NCI-H510A treated with DMSO at 0.1 percent for 48 hours (cell line): ENCODE data around the gene CTNNA2.
A peak's percentile ranks its signal among the peaks of the same experiment; 100 is the strongest.

Experiments used
- DNase-seq: peaks from one replicate; lab custom pipeline; 2025; lab: John Stamatoyannopoulos, UW

CTNNA2 gene

DNA sequence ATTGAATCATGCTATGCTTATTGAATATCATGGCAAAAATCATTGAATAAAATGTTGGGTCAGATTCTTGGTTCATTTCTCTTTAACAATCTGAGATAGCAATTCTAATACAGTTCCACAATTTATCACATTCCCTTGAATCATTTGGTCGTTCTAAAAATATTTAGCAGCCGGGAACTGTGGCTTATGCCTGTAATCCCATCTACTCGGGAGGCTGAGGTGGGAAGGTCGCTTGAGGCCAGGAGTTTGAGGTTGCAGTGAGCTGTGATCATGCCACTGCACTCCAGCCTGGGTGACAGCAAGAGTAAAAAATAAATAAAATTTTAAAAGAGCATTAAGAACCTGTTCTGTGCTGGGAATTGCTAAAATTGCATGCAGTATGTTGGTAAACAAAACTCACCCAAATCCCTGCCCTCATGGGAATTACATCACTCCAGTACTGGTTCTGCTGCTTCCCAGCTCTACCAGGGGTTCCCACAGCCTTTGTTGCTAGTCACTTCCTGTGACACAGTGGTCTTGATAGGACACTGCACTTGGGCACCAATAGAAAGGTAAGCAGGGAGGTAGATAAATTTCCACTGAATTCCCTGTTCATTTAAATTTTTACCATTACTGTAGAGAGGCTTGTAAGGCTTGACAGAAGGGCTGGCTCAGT, 200.4 kb downstream of the CTNNA2 start:
- DNase-seq = no peak

DNA sequence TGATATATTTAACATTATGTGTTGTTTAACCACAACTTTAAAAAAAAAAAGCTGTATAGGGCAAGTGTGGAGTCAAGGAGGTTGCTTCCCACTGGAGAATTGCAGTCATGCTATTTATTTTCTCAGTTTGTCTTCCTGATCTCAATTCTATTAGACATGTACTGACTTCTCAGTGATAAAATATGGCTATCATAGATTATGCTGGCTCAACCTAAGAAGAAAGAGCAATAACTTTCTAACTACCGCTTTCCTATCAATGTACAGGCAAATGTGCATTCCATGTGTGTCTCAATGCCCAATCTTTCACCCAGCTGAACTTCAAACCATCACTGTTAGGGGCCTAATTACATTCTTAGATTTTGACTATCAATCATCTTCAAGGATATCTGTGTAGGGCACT, 201.4 kb downstream of the CTNNA2 start:
- DNase-seq = no peak

DNA sequence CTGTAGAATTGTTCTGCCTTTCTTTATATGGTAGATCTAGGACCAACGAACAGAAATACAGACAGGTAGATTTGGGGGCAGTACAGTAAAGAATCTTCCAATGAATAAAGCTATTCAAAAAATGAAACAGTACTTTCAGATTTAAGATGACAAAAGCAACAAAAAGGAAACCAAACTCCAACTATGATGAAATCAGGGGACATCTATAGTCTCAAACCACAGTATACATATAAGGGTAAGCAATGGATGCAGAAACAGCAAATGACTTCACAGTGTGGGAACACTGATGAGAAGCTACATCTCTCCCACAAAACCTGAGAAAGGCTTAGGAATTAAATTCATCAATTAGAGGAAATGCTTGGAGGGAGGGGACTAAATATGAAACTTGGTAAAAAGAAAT, 202.5 kb downstream of the CTNNA2 start:
- no peak for DNase-seq

DNA sequence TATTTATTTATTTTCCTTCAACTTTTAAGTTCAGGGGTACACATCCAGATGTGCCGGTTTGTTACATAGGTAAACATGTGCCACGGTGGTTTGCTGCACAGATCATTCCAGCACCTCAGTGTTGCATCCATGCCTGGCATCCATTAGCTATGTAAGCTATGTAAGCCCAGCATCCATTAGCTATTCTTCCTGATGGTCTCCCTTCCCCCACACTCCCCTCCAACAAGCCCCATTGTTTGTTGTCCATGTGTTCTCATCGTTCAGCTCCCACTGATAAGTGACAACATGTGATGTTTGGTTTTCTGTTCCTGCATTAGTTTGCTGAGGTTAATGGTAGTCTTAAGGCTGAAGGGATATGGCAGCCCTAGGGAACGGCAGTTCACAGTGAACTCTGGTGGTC, 203.4 kb downstream of the CTNNA2 start:
- DNase-seq = no peak

DNA sequence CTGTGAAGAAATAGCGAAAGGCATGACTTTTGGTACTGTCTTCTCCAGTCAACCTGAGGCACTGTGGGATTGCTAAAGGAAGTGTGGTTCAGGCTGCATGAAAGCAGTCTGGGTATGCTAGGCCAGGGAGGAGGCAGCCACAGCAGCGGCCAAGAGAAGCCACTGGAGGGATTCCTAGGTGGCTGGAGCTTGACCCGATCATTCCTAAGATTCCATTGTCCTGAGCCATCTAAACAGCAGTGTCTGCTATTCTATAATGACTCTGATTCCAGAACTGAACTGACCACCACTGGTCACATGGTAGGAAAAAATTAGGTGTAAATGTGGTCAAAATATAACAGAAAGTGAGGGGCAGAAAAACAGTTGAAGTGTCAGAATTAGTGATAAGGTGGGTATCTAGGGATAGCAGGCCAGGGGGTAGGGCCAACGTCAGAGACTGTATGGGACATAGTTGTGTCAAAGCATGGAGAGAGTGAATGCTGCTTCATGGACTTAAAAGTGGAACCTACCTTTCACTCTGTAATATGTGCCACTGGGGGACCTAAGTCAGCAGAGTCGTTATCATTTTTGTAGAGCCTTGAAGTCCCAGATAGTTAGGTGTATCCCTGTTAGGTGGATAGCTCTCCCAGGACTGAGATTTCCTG, 204.6 kb downstream of the CTNNA2 start:
- DNase-seq = no peak

DNA sequence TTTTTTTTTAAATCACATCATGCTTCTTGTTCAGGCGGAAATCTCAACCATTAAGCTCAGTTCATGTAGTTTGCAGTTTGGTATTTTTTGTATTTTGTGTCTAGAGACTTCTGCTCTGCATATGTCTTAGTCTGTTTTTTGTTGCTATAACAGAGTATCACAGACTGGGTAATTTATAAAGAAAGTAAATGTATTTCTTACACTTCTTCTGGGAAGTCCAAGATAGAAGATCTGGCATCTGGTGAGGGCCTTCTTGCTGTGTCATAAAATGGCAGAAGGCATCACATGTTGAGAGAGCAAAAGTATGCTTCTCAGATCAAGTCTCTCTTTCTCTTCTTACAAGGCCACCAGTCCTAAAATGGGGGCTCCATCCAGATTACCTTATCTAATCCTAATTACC, 208.2 kb downstream of the CTNNA2 start:
- no peak for DNase-seq

DNA sequence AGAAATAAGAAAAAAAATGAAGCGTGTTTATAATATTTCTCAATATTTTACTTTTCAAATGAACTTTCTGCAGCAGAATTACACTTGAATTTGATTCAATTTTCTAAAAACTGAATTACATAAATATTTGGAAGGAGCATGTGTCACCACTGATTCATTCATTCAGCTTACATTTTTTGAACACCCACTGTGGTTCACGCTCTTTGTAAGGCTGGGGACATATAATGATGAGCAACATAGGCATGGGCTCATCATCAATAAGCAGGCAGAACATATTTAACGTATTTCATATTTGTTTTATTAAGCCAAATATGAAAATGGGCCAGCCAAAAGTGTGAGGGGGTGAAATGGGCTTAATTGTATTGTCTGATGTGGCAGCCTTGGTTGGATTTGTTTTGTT, 209.1 kb downstream of the CTNNA2 start:
- DNase-seq = no peak

DNA sequence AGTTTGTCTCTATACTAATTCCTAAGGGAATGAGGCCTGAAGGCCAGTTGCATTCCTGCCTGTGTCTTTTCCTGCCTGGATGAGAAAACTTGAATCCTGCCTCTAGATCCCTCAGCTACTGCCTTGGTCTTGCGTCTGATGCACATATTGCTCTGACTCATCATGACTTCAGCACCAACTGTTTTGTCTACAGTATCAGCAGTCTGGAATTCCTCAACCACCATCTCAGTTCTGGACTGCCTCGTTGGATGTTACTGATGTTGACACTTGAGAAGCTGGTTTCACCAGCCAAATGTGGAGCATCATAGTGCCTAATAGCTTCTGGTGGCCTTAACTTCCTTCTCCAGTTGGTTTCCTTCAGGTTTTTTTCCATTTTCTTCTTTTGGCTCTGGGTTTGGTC, 211.0 kb downstream of the CTNNA2 start:
- no peak for DNase-seq

DNA sequence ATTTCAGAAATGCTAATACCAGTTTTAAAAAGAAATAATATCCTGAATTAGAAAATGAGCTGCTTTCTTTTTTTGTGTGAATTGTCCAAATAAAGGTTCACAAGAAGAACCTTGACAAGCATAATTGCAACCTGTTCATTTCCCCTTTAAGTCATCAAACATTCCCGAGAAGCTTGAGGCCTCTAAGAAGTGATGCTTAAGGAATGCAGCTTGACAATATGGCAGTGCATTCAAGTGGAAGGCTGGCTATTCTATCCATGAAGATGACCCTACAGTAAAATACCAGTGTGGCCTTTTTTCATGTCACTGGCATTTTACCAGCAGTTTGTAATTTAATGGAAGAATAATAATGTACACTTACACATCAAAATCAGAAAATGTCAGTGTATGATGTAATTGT, 216.7 kb downstream of the CTNNA2 start:
- no peak for DNase-seq

DNA sequence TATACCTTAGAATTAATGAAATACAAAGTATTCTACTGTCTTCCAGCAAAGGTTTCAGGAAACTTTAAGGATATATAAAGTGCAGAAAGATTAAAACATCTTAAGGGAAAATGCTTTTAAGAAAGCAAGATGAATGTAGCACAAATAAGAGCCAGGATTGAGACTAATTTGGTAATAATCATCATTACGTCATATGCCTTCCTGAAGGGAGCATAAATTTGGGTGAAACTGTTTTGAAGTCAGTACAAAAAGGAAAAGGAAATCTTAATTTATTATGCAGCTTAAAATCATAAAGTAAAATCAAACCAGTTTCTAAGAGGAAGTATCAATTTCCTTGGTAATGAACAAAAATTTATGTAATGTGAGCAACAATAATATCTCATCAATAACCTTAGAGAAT, 221.7 kb downstream of the CTNNA2 start:
- no peak for DNase-seq

DNA sequence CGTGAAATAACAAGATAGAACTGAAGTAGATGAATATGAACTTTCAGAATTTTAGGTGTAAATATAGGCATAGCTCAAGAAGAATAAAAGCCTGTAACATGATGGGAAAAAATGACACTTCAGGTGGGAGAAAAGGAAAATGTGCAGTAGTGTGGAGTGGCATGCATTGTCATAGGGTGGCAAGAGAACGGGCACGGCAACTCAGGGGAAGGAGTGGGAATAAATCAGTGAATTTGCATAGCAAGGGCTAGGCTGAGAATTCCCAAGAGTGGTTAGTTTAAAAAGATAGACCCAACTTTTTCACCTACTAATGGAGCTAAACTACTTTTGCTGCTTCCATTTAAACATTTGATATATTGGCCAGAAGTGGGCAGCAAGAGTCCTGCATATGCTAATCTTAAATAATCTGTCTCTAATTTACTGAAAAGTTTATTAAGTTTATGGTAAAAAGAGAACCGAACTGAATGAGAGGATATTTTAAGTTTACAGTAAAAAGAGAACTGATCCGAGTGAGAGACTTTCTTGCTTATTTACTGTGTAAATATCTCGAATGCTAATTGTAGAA, 228.1 kb downstream of the CTNNA2 start:
- no peak for DNase-seq

DNA sequence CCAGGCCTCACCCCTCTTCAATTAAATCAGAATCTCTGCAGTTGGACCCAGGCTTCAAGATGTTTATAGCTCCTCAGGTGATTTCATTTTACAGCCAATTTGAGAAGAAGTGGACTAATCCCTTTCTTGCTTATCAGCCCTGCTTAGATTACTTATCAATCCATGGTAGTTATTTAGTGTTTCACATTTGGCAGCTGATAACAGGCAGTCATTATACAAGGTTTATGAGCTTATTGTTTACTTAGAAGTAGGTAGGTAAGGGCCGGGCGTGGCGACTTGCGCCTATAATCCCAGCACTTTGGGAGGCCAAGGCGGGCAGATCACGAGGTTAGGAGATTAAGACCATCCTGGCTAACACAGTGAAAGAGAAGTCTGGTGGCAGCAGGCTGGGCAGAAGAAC, 237.5 kb downstream of the CTNNA2 start:
- DNase-seq = no peak

DNA sequence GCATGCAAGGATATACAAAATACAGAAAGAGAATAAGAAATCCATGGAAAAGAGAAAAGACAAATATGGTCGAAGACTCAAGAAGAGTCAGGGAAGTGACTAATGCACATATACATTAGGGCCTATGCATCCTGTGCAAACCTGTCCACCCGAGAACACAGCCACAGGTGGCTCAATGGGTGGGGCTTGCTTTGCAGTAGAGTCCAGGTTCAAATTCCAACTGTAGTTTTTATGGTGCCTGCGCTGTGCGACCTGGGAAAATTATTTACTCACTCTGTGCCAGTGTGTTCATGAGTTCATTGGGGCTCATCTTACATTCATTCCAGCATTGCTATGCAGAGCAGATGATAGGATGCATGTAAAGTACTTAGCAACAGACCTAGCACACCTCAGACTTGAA, 244.7 kb downstream of the CTNNA2 start:
- DNase-seq = no peak

DNA sequence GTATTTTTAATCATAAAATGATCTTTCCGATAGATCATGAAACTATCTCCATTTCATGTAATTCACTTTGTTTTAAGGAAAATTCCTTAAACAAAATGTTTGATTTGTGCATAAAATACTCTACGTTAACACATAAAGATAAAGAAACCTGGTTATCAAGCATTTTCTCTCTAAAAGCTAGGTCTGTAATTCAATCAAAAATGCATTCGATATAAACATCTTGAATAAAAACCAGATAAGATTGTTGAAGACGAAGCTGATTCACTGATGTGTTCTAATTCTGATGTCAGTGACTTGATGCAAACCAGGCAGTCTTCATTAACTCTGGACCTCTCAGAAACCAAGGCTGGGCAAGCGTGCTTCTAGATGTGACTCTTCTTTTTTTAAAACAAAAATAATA, 245.2 kb downstream of the CTNNA2 start:
- DNase-seq = no peak

DNA sequence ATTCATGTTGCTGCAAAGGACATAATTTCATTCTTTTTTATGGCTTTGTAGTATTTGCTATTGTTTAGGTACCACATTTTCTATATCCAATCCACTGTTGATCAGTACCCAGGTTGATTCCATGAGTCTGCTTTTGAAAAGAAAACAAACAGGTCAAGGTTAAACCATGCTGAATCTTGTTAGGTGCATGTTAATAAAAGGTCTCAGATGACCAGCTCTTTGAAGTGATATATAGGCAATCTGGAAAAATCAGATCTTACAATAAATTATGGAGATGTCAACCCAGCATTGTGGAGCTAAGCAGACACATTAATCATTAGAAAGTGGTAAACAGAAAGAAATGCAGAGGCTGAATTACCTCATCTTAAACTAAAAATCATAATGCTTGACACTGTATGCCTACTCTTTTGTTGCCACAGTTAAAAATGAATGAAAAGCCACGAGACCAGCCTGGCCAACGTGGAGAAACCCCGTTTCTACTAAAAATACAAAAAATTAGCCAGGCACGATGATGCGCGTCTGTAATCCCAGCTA, 246.0 kb downstream of the CTNNA2 start:
- DNase-seq = no peak

DNA sequence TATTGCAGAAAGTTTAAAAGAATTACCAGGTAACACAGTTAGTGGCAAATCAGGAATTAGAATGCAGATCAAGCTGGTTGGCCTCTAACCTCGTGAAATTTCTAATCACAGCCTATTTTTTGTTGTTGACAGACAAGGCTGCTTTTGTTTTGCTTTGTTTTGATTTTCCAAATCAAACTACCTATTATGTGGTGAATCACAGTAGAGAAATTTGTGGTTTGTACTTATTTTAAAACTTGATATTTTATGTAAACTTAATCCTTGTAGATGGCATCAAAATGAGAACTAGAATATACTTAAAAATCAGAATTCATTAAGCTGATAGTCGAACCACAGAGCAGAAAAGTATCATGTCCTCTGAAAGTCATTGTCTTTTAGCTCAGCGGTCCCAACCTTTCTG, 258.1 kb downstream of the CTNNA2 start:
- DNase-seq = no peak

DNA sequence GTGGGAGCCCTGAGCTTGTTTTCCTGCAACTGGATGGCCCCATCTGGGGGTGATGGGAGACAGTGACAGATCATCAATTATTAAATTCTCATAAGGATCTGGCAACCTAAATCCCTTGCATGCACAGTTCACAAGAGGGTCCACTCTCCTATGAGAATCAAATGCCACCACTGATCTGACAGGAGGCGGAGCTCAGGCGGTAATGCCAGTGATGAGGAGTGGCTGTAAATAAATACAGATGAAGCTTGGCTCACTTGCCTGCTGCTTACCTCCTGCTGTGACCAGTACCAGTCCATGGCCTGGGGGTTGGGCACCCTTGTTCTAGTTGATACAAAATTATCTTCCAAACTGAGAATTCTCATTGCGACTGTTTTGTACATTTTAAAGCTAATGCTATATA, 258.6 kb downstream of the CTNNA2 start:
- peak; percentile 12 for DNase-seq

DNA sequence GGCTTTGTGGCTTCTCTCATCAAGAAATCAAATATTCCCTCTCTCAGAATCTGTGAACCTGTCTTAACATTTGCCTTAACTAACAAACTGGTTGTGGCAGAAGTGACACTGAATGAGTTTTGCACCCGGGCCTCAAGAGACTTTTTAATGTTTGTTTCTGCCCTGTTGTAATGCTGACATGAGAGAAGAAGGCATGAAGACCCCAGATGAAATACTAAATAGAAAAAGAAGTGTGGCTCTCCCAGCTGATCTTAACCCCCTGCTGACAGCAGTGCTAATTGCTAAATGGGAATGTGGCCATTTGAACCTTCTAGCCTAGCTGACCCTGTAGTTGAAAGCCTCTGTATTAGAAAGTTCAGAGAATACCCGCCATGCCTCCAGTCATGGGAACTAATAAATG, 261.2 kb downstream of the CTNNA2 start:
- no peak for DNase-seq

DNA sequence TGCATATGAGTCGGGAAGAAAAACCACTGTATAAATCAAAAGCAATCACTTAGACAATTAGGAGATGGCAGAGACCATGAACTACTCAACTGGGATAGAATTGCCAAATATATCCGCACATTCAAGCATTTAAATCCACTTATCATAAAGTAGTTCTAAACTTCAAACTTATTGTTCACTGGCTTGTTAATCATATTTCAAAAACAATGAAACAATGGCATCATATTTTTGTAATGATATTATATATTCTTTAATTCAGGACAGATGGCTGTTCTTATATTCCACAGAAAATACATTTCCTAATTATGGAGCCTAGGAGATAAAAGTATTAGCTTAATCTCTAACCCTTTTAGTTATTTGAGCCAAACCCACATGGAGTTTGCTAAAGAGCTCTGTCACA, 263.6 kb downstream of the CTNNA2 start:
- DNase-seq = no peak

DNA sequence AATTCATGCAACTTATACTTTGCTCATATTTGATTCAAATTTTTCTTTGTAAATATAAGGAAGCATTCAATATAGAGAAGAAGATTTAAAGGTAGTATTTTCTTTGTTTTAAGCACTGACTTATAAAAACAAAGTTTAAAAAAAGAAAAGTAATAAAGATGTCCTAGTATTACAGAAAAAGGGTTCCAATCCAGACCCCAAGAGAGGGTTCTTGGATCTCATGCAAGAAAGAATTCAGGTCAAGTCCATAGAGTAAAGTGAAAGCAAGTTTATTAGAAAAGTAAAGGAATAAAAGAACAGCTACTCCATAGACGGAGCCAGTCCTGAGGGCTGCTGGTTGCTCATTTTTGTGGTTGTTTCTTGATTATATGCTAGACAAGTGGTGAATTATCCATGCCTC, 267.9 kb downstream of the CTNNA2 start:
- no peak for DNase-seq

DNA sequence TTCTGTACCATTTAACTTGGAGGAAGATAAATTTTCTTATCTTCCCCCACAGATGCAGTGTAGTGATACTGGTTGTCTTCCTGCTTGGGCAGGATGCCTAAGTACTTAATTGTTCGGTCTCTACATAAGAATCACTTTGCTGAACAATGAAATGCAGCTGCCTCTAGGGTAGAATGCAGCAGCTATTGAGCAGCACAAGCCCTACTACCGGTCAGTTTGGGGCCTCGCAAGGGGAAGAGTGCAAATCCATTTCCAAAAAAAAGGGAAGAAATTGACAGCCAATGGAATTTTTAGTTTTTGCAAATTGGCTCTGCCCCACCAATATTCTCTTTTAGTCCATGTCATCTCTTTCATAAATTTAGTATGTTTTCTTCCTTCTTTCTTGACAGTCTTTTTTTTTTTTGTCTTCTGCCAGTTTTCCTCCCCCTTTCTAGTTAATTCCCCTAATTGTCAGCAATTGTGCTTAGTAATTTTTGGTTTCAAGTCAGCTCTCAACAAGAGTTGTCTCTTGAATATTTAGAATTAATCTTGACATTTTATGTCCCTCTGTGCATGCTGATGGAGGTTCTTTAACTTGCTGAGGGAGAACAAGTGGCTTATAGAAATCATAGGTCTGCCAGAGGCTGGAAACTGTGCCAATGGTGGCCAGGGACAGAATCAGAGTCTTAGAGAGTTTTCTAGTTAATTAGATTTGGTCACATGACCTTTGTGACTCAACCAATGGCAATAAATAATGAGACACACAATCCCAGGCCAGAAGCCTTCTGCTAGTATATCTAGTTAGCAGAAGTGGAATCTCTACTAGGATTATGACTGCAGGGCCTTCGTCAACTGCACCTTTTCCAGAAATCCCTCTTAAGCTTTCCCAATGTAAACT, 270.0 kb downstream of the CTNNA2 start:
- no peak for DNase-seq

DNA sequence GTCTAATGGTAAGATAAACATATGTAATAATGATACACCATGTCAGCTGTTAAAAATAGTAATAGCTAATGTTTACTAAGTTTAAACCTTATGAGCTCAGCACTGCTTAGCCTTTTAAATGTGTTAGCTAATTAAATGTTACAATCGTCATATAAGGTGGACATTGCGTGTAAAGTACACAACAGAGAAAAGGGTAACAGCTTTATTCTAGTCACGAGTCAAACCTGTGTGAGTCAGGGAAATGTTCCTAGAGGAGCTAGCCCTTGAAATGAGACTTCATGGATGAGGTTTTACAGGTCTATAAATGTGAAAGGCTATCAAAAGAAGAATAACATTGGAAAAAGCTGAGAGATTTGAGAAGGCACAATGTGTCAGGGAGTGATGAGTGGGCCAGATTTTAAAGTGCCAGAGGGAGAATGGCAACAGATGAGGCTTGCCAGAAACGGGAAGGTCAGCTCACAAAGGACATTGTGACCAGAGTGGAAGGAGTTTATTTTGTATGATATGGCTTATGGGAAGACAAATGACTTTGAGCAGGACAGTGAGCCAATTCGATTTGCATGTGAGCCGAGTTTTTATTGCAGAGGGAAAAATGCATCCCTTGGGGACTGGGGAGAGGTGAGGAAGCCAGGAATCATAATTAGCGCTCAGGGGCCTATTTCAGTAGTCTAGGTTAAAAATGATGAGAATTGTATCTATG, 276.3 kb downstream of the CTNNA2 start:
- no peak for DNase-seq
